ENCODE data around the gene NR1D2.

GRCh38 chr3:23944007-23944783 is 891 bp upstream of the NR1D2 start:
- TF ChIP-seq CTCF (IDR thresholded peaks at IDR 0.05; ENCODE audit: low read depth, low read length, poor library complexity, severe bottlenecking) (no peak), EZH2phosphoT487 (IDR thresholded peaks at IDR 0.05; ENCODE audit: borderline replicate concordance, low read length) (no peak; the same call in 1 of the 2 replicates)

Measured in DOHH2 (cell line).